ENCODE measurements around the gene RGS16.

RGS16 gene

DNA sequence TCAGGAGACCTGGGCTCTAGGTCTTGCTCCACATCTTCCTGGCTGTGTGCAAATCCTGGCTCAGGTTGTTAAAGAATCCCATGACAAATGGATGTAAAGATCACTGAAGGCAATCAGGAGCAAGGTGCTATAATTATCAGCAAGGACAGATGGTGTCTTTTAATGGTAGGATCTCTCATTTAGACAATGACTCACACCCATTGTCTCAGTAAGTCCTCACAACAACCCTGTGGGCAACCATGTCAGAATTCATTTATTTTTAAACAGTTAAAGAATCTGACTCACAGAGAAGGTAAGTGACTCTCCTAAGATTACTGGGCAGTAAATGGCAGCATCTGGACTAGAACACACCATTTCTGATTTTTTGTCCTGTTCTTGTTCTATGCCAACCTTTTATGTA lies 47.9 kb downstream of the RGS16 start (continued):
- TF ChIP-seq ZNF292 (tag by site-specific recombination; IDR thresholded peaks at IDR 0.05; ENCODE audit: borderline replicate concordance, low read depth), result no peak
- TF ChIP-seq FEZF1 (tag by site-specific recombination; IDR thresholded peaks at IDR 0.05), result no peak
- TF ChIP-seq ZNF132 (tag by site-specific recombination; IDR thresholded peaks at IDR 0.05; ENCODE audit: borderline replicate concordance), result no peak
- no peak for TF ChIP-seq BCL11B (tag by site-specific recombination; IDR thresholded peaks at IDR 0.05; ENCODE audit: low read depth)
- TF ChIP-seq IKZF3 (tag by site-specific recombination; IDR thresholded peaks at IDR 0.05), result no peak
- no peak for TF ChIP-seq ZNF629 (tag by site-specific recombination; IDR thresholded peaks at IDR 0.05)

DNA sequence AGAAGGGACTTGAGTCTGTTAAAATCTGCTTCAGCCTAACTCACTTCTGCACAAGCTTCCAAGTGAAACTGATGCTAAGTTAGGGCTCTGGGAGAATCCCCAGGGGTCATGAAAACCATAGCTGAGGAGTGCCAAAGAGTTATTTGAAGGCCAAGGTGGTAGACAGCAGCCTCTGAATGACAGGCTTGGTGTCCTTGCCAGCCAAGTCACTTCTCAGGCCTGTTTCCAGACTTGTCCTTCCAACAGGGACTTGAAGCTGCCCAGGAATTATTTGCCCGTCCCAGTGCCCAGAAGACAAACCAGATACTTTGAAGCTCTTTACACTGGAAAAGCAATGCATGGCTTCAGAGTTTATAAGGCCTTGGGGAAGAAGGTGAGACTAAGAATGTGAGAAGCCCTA lies 48.7 kb downstream of the RGS16 start:
- Histone ChIP-seq H3K4me1 (ENCODE audit: control insufficient read depth, insufficient read depth, low read length) (no peaks in the 10 kb centered on the region), H3K4me3 (ENCODE audit: low read depth, low read length) (no peak overlapping the region), H3K9me3 (ENCODE audit: control insufficient read depth, insufficient read depth, low read depth, low read length) (no peaks in the 10 kb centered on the region), H3K27ac (ENCODE audit: extremely low read depth, low read depth, low read length) (no peak overlapping the region), H3K36me3 (ENCODE audit: control insufficient read depth in 2 of 2, insufficient read depth in 1 of 2, low read length in 2 of 2) (no peaks in the 10 kb centered on the region)
- ChIA-PET POLR2A (no interaction called here), CTCF (no interaction called here)
- TF ChIP-seq ZBTB21 (tag by site-specific recombination; IDR thresholded peaks at IDR 0.05) (no peak), ZNF266 (tag by site-specific recombination; IDR thresholded peaks at IDR 0.05; ENCODE audit: low read depth) (no peak), FEZF1 (tag by site-specific recombination; IDR thresholded peaks at IDR 0.05) (no peak), ZNF791 (tag by site-specific recombination; IDR thresholded peaks at IDR 0.05) (no peak), ZFP69B (tag by site-specific recombination; IDR thresholded peaks at IDR 0.05) (no peak)
- TF ChIP-seq, protein P1, sequence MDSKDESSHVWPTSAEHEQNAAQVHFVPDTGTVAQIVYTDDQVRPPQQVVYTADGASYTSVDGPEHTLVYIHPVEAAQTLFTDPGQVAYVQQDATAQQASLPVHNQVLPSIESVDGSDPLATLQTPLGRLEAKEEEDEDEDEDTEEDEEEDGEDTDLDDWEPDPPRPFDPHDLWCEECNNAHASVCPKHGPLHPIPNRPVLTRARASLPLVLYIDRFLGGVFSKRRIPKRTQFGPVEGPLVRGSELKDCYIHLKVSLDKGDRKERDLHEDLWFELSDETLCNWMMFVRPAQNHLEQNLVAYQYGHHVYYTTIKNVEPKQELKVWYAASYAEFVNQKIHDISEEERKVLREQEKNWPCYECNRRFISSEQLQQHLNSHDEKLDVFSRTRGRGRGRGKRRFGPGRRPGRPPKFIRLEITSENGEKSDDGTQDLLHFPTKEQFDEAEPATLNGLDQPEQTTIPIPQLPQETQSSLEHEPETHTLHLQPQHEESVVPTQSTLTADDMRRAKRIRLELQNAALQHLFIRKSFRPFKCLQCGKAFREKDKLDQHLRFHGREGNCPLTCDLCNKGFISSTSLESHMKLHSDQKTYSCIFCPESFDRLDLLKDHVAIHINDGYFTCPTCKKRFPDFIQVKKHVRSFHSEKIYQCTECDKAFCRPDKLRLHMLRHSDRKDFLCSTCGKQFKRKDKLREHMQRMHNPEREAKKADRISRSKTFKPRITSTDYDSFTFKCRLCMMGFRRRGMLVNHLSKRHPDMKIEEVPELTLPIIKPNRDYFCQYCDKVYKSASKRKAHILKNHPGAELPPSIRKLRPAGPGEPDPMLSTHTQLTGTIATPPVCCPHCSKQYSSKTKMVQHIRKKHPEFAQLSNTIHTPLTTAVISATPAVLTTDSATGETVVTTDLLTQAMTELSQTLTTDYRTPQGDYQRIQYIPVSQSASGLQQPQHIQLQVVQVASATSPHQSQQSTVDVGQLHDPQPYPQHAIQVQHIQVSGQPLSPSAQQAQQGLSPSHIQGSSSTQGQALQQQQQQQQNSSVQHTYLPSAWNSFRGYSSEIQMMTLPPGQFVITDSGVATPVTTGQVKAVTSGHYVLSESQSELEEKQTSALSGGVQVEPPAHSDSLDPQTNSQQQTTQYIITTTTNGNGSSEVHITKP (tag by site-specific recombination; IDR thresholded peaks at IDR 0.05), result no peak
- TF ChIP-seq, protein P2, sequence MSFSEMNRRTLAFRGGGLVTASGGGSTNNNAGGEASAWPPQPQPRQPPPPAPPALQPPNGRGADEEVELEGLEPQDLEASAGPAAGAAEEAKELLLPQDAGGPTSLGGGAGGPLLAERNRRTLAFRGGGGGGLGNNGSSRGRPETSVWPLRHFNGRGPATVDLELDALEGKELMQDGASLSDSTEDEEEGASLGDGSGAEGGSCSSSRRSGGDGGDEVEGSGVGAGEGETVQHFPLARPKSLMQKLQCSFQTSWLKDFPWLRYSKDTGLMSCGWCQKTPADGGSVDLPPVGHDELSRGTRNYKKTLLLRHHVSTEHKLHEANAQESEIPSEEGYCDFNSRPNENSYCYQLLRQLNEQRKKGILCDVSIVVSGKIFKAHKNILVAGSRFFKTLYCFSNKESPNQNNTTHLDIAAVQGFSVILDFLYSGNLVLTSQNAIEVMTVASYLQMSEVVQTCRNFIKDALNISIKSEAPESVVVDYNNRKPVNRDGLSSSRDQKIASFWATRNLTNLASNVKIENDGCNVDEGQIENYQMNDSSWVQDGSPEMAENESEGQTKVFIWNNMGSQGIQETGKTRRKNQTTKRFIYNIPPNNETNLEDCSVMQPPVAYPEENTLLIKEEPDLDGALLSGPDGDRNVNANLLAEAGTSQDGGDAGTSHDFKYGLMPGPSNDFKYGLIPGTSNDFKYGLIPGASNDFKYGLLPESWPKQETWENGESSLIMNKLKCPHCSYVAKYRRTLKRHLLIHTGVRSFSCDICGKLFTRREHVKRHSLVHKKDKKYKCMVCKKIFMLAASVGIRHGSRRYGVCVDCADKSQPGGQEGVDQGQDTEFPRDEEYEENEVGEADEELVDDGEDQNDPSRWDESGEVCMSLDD (tag by site-specific recombination; IDR thresholded peaks at IDR 0.05), result no peak

DNA sequence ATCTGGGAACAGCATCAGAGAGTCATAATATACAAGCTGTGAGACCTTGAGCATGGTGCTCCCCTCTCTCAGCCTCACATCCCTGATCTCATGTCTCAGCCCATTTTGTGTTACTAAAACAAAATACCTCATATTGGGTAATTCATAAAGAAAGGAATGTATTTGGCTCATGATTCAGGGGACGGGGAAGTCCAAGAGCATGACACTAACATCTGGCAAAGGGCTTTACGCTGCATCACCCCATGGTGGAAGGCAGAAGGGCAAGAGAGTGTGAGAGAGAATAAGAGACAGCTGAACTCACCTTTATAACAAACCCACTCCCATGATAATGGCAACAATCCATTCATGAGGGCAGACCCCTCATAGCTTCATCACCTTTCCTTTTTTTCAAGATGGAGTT lies 51.7 kb downstream of the RGS16 start:
- Histone ChIP-seq H3K27ac (ENCODE audit: extremely low read depth, low read depth, low read length) (no peak overlapping the region), H3K4me1 (ENCODE audit: control insufficient read depth, insufficient read depth, low read length) (no peaks in the 10 kb centered on the region), H3K36me3 (ENCODE audit: control insufficient read depth in 2 of 2, insufficient read depth in 1 of 2, low read length in 2 of 2) (no peaks in the 10 kb centered on the region), H3K4me3 (ENCODE audit: low read depth, low read length) (no peak overlapping the region), H3K9me3 (ENCODE audit: control insufficient read depth, insufficient read depth, low read depth, low read length) (no peaks in the 10 kb centered on the region)
- POLR2A ChIA-PET, result no interaction called here
- CTCF ChIA-PET, result no interaction called here
- TF ChIP-seq REPIN1 (tag by site-specific recombination; IDR thresholded peaks at IDR 0.05; ENCODE audit: low read depth) (no peak), ZNF558 (tag by site-specific recombination; IDR thresholded peaks at IDR 0.05) (no peak), ZNF423 (tag by site-specific recombination; IDR thresholded peaks at IDR 0.05) (no peak), ZNF23 (tag by site-specific recombination; IDR thresholded peaks at IDR 0.05; ENCODE audit: borderline replicate concordance) (no peak), ZNF19 (tag by site-specific recombination; IDR thresholded peaks at IDR 0.05; ENCODE audit: low read depth) (no peak), ZNF785 (tag by site-specific recombination; IDR thresholded peaks at IDR 0.05) (no peak), ZNF366 (tag by site-specific recombination; conservative IDR thresholded peaks at IDR 0.05) (no peak), ZNF791 (tag by site-specific recombination; IDR thresholded peaks at IDR 0.05) (no peak), ZNF560 (tag by site-specific recombination; IDR thresholded peaks at IDR 0.05; ENCODE audit: borderline replicate concordance) (no peak), OVOL3 (tag by site-specific recombination; IDR thresholded peaks at IDR 0.05) (no peak), ZNF341 (tag by site-specific recombination; IDR thresholded peaks at IDR 0.05; ENCODE audit: low read depth) (no peak), MYNN (tag by site-specific recombination; IDR thresholded peaks at IDR 0.05; ENCODE audit: borderline replicate concordance) (no peak), ZNF404 (tag by site-specific recombination; IDR thresholded peaks at IDR 0.05) (no peak)
- TF ChIP-seq, protein P3, sequence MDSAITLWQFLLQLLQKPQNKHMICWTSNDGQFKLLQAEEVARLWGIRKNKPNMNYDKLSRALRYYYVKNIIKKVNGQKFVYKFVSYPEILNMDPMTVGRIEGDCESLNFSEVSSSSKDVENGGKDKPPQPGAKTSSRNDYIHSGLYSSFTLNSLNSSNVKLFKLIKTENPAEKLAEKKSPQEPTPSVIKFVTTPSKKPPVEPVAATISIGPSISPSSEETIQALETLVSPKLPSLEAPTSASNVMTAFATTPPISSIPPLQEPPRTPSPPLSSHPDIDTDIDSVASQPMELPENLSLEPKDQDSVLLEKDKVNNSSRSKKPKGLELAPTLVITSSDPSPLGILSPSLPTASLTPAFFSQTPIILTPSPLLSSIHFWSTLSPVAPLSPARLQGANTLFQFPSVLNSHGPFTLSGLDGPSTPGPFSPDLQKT (IDR thresholded peaks at IDR 0.05; ENCODE audit: borderline replicate concordance, low read depth, low read length), result no peak
- TF ChIP-seq, protein P2 (tag by site-specific recombination; IDR thresholded peaks at IDR 0.05), result no peak

Measured in HEK293 (cell line).